PC-3 (cell line): ENCODE results near the gene FOXO3. TPM values are rescaled to one million over a fixed set of nuclear protein-coding genes. Genes with fewer than 3 reads are reported as not detected.

Experiments
- ATAC-seq: fragments of 200-7000 bp; cut with Tn5 transposase; 2 replicates; pipeline ENCODE4 v1.9.1; 2020; ENCODE audit warnings: mild to moderate bottlenecking, moderate library complexity
- BruUV-seq: library from RNA; stranded (reverse); fragments of 400-500 nt; replicated peaks from 2 replicates; lab custom pipeline; 2021; lab: Mats Ljungman, UMichigan
- CTCF ChIA-PET: fragments of 300-600 bp; sonication (Branson Sonifier 250); formaldehyde crosslinking; loops from one replicate; lab custom pipeline; 2022; ENCODE audit warnings: antibody characterized with exemption; lab: Charles Lee
- POLR2A ChIA-PET: fragments of 300-600 bp; sonication (Branson Sonifier 250); formaldehyde crosslinking; loops from one replicate; lab custom pipeline; 2022; ENCODE audit warnings: antibody characterized with exemption; ENCODE audit not compliant: unreplicated experiment; lab: Charles Lee
- DNase-seq: peaks from one replicate; pipeline ENCODE4 v3.0.0-alpha.2; 2015
- H2AFZ ChIP-seq: fragments of 300-600 bp; sonication (generic); 2 replicates; pipeline ENCODE4 v1.6.0; 2016; ENCODE audit warnings: antibody characterized with exemption, low read length
- H3F3A ChIP-seq: fragments of 300-600 bp; sonication (generic); one replicate; pipeline ENCODE4 v1.6.0; 2017; ENCODE audit warnings: antibody characterized with exemption, low read length, control low read depth, mild to moderate bottlenecking; ENCODE audit not compliant: unreplicated experiment
- H3K27ac ChIP-seq: fragments of 300-600 bp; sonication (generic); 2 replicates; pipeline ENCODE4 v1.5.1; 2016; ENCODE audit warnings: mild to moderate bottlenecking, low read length
- H3K27me3 ChIP-seq: fragments of 300-600 bp; sonication (generic); 2 replicates; pipeline ENCODE4 v1.6.1; 2016; ENCODE audit warnings: low read length, mixed read lengths
- H3K36me3 ChIP-seq: fragments of 300-600 bp; sonication (generic); 2 replicates; pipeline ENCODE4 v1.6.1; 2016; ENCODE audit warnings: low read depth, mixed run types, low read length, mixed read lengths
- H3K4me1 ChIP-seq: fragments of 300-600 bp; sonication (generic); 2 replicates; pipeline ENCODE4 v1.5.1; 2016; ENCODE audit warnings: low read length; ENCODE audit not compliant: insufficient read depth
- H3K4me2 ChIP-seq: fragments of 300-600 bp; sonication (generic); 2 replicates; pipeline ENCODE4 v1.6.0; 2016; ENCODE audit warnings: low read length
- H3K4me3 ChIP-seq: fragments of 300-600 bp; sonication (generic); 2 replicates; pipeline ENCODE4 v1.5.1; 2016; ENCODE audit warnings: mild to moderate bottlenecking, low read length, mixed read lengths
- H3K79me2 ChIP-seq: fragments of 300-600 bp; sonication (generic); 2 replicates; pipeline ENCODE4 v1.6.1; 2017; ENCODE audit warnings: low read length, mixed read lengths
- H3K9ac ChIP-seq: fragments of 300-600 bp; sonication (generic); 2 replicates; pipeline ENCODE4 v1.6.0; 2016; ENCODE audit warnings: mild to moderate bottlenecking, low read length
- H3K9me2 ChIP-seq: fragments of 300-600 bp; sonication (generic); replicated peaks from 2 replicates; pipeline ENCODE4 v1.6.1; 2016; ENCODE audit warnings: mixed run types, low read length, mixed read lengths
- H3K9me3 ChIP-seq: fragments of 300-600 bp; sonication (generic); 2 replicates; pipeline ENCODE4 v1.6.1; 2016; ENCODE audit warnings: low read length, mixed read lengths
- H4K20me1 ChIP-seq: fragments of 300-600 bp; sonication (generic); 2 replicates; pipeline ENCODE4 v1.6.1; 2016; ENCODE audit warnings: low read length, mixed read lengths
- CTCF ChIP-seq: fragments of 300-600 bp; sonication (generic); conservative IDR thresholded peaks from 2 replicates; pipeline ENCODE4 v1.5.1; 2017; ENCODE audit warnings: antibody characterized with exemption, low read depth, mild to moderate bottlenecking, low read length
- EZH2 ChIP-seq: fragments of 300-600 bp; sonication (generic); IDR thresholded peaks from one replicate; pipeline ENCODE4 v1.6.1; 2017; ENCODE audit warnings: antibody characterized with exemption, mild to moderate bottlenecking, low read length; ENCODE audit not compliant: unreplicated experiment
- EZH2phosphoT487 ChIP-seq: fragments of 300-600 bp; sonication (generic); IDR thresholded peaks from 2 replicates; pipeline ENCODE4 v1.6.1; 2018; ENCODE audit warnings: mild to moderate bottlenecking, antibody characterized with exemption, low read length, borderline replicate concordance
- intact Hi-C: fragments of 100-400 bp; cut with micrococcal nuclease; formaldehyde crosslinking; loops from 2 replicates; pipeline ENCODE4 v1.9.0; 2023
- total RNA-seq: library from RNA; depleted of rRNA; stranded (reverse); fragments of >200 nt; gene quantifications from 2 replicates; pipeline ENCODE4 v1.2.3, GENCODE V29; 2014

Gene FOXO3
- total RNA-seq, 1 experiment from 2014 or later: 12.8 TPM

DNA sequence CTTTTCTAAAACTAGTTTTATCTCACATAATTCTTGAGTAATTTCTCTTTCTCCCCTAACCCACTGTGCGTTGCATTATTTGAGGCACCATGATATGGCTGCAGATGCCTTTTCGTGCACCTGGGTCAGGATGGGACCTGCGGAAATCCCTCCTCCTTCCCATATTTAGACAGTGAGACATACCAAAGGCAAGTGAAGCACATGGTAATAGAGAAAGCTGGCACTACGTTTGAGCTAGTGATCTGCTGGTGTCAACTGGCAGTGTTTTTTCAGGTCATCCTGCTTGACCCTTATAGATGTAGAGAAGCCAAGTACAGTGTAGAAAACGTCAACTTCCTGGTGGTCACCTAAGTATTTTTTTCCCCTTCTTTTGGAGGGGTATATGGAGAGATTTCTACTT, 71.7 kb downstream of the FOXO3 start:
- Histone ChIP-seq H3K79me2 (peaks cover 95% of the 10 kb centered on the region), H3F3A (no peaks in the 10 kb centered on the region), H3K36me3 (no peaks in the 10 kb centered on the region), H3K9me2 (no peaks in the 10 kb centered on the region), H4K20me1 (peaks cover 14% of the 10 kb centered on the region; the same call in 1 of the 2 replicates), H3K4me3 (no peak overlapping the region), H3K27ac (no peak overlapping the region), H3K9ac (no peak overlapping the region), H3K4me1 (no peaks in the 10 kb centered on the region), H3K9me3 (no peaks in the 10 kb centered on the region), H3K27me3 (no peaks in the 10 kb centered on the region), H3K4me2 (no peak overlapping the region), H2AFZ (no peak overlapping the region)
- no peak for TF ChIP-seq EZH2phosphoT487
- TF ChIP-seq EZH2: no peak
- no peak for TF ChIP-seq CTCF
- intact Hi-C loops: no loop called here
- POLR2A ChIA-PET: no interaction called here
- DNase-seq: no peak
- BruUV-seq: no TSS peak
- CTCF ChIA-PET: no interaction called here
- no peak for ATAC-seq

- Histone ChIP-seq H3K9me3 (no peaks in the 10 kb centered on the region), H2AFZ (no peak overlapping the region), H3K9me2 (no peaks in the 10 kb centered on the region), H3K36me3 (no peaks in the 10 kb centered on the region), H3K27ac (no peak overlapping the region), H3K9ac (no peak overlapping the region), H3F3A (no peaks in the 10 kb centered on the region), H3K4me3 (no peak overlapping the region), H3K4me1 (no peaks in the 10 kb centered on the region), H4K20me1 (peaks cover 14% of the 10 kb centered on the region; the same call in 1 of the 2 replicates), H3K79me2 (peaks cover 95% of the 10 kb centered on the region), H3K4me2 (no peak overlapping the region), H3K27me3 (no peaks in the 10 kb centered on the region)
- BruUV-seq: no TSS peak
- ChIA-PET POLR2A (no interaction called here), CTCF (no interaction called here)
- no peak for DNase-seq
- intact Hi-C loops: no loop called here
- ATAC-seq: no peak
- no peak for TF ChIP-seq EZH2
- TF ChIP-seq EZH2phosphoT487: no peak
- no peak for TF ChIP-seq CTCF
Observed at GRCh38 chr6:108633436-108633835, 72.7 kb downstream of the FOXO3 start.

- Histone ChIP-seq H3K27ac (no peak overlapping the region), H3K36me3 (no peaks in the 10 kb centered on the region), H3K27me3 (no peaks in the 10 kb centered on the region), H4K20me1 (peaks cover 15% of the 10 kb centered on the region; the same call in 1 of the 2 replicates), H3F3A (no peaks in the 10 kb centered on the region), H3K4me2 (no peak overlapping the region), H3K9me3 (no peaks in the 10 kb centered on the region), H3K9ac (no peak overlapping the region), H2AFZ (no peak overlapping the region), H3K4me3 (no peak overlapping the region), H3K4me1 (no peaks in the 10 kb centered on the region), H3K79me2 (peaks cover 89% of the 10 kb centered on the region), H3K9me2 (no peaks in the 10 kb centered on the region)
- TF ChIP-seq EZH2: no peak
- TF ChIP-seq EZH2phosphoT487: no peak
- TF ChIP-seq CTCF: no peak
- no TSS peak for BruUV-seq
- DNase-seq: no peak
- ChIA-PET POLR2A (interaction anchor here (0.7 kb wide), 1 partner anchor 49 kb away, joined by 4 read pairs; no protein-coding TSS in a partner anchor), CTCF (no interaction called here)
- no peak for ATAC-seq
- intact Hi-C loops: no loop called here
Observed at GRCh38 chr6:108635505-108636226, 74.9 kb downstream of the FOXO3 start.
